Activated T-helper 2 cell treated with anti-CD3 and anti-CD28 coated beads, Interferon-gamma antibody, Interleukin-2, Interleukin-4, amounts not matched to agents 10 μg/mL and 5 μg/mL and 100 μg/mL, durations not matched to agents 14 hours and 24 hours and 36 hours (primary cell): Measurements from ENCODE around the gene MOCS3. TPM values are rescaled to one million over a fixed set of nuclear protein-coding genes. Genes with fewer than 3 reads are reported as not detected.

Source experiments
- DNase-seq: peaks from one replicate; pipeline ENCODE4 v3.0.0; 2021; ENCODE audit warnings: low spot score
- H3K27ac Mint-ChIP-seq: one replicate; pipeline ENCODE4 v1.8.0; 2021; ENCODE audit warnings: mixed read lengths
- H3K27me3 Mint-ChIP-seq: one replicate; pipeline ENCODE4 v1.8.0; 2021; ENCODE audit warnings: low read depth, mixed read lengths
- H3K36me3 Mint-ChIP-seq: one replicate; pipeline ENCODE4 v1.8.0; 2021; ENCODE audit warnings: low read depth, mixed read lengths
- H3K4me1 Mint-ChIP-seq: one replicate; pipeline ENCODE4 v1.8.0; 2021; ENCODE audit warnings: low read depth, mixed read lengths
- H3K4me3 Mint-ChIP-seq: one replicate; pipeline ENCODE4 v1.8.0; 2021; ENCODE audit warnings: low read depth, mild to moderate bottlenecking, moderate library complexity, mixed read lengths
- H3K9me3 Mint-ChIP-seq: one replicate; pipeline ENCODE4 v1.8.0; 2021; ENCODE audit warnings: mixed read lengths
- intact Hi-C: fragments of 100-400 bp; cut with micrococcal nuclease; formaldehyde crosslinking; loops from one replicate; pipeline ENCODE4 v1.15.1; 2023
- total RNA-seq: library from RNA; stranded (reverse); gene quantifications from 2 replicates; pipeline ENCODE4 v1.2.3, GENCODE V29; 2022

MOCS3 gene
- total RNA-seq, 1 donor from 2014 or later = 4.7 TPM

DNA sequence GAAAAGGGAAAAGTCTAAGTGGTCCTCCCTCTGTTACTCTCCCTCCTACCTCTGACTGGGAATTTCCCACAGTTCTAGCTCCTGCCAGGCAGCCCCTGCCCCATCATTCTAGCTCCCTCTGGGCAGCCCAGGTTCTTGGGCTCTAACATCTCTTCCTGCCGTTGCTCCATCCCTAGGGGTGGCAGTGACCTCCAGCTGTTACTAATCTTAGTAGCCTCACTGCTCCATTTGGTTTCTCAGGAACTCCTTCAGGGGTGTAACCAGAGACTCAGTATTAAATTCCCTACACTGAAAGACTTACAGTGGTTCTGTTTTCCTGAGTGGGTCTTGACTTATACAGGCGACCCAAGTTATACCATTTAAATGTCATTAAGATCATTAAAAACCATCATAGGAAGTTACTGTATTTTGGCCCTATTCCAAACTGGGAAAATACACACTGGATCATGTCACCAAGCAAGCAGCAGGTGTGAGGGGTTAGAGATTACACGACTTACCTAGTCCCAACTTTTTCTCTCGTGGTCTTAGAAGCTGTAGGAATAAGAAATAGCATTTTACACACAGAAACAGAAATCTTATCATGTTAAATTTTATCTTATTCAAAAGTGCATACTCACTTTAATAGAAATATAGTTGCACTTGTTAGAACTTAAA is 10.4 kb upstream of the MOCS3 start:
- peaks cover 71% of the 10 kb centered on the region for H3K36me3 Mint-ChIP-seq
- intact Hi-C loops = no loop called here
- no peak overlapping the region for H3K27ac Mint-ChIP-seq
- no peaks in the 10 kb centered on the region for H3K9me3 Mint-ChIP-seq
- peaks cover 3% of the 10 kb centered on the region for H3K4me1 Mint-ChIP-seq
- H3K27me3 Mint-ChIP-seq = no peaks in the 10 kb centered on the region
- no peak for DNase-seq
- no peak overlapping the region for H3K4me3 Mint-ChIP-seq

DNA sequence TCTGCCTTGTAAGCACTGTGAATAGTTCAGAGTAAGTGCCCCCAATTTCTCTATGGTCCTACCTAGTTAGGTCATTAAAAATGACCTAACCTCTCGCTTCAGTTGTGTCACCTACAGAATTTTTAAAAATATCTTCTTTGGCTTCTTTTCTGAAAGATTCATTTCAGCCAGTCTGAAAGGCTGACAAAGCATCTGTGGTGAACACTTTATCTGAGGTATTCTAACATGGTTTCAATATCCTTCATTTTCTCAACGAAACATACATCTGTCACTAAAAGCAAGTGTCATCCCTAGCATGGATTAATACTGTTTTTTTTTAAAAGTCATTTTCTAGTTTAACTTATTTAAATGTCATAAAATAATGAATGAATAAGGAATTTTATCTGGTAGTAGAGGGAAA is 5.4 kb upstream of the MOCS3 start:
- Mint-ChIP-seq H3K27me3 (no peaks in the 10 kb centered on the region), H3K9me3 (no peaks in the 10 kb centered on the region), H3K4me1 (peaks cover 24% of the 10 kb centered on the region), H3K36me3 (peaks cover 69% of the 10 kb centered on the region), H3K27ac (no peak overlapping the region), H3K4me3 (no peak overlapping the region)
- intact Hi-C loops = no loop called here
- DNase-seq = no peak

DNA sequence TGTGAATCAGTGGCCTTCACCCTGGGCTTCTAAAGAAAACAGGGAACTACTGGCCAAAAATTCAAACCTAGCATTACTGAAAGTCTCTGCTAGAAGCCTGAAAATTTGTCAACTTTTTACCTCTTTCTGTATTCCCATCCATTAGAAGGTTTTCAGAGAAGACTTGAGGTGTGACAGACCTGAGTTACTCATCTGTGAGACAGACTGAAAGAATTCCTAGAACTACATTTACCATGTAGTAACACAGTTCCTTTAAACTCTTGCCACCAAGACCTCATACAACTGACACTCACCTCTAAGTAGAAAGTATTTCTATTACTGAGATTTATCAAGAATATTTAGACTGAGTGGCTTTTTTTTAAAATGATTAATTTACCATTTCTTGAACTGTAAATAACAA is 4.8 kb upstream of the MOCS3 start:
- intact Hi-C loops = no loop called here
- no peak overlapping the region for H3K4me3 Mint-ChIP-seq
- H3K27ac Mint-ChIP-seq = no peak overlapping the region
- H3K4me1 Mint-ChIP-seq = peaks cover 24% of the 10 kb centered on the region
- peaks cover 70% of the 10 kb centered on the region for H3K36me3 Mint-ChIP-seq
- H3K27me3 Mint-ChIP-seq = no peaks in the 10 kb centered on the region
- no peak for DNase-seq
- no peaks in the 10 kb centered on the region for H3K9me3 Mint-ChIP-seq

DNA sequence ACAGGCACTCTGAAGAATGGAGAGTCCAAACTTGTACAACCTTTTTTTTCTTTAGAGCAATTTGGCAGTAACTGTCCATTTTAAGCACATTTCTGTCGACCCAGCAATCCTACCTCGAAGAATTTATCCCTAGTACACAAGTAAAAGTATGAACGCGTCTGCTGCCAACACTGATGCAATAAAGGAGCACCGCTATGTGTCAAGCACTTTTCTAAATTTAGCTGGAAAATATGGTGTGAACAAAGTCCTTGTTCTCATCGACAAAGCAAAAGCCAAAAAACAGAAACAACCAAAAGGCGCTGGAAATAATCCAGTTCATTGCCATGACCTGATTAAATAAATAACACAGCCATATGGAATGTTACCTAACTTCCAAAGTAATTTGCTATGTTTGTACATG is 1.3 kb upstream of the MOCS3 start:
- H3K27ac Mint-ChIP-seq = peak overlapping the region; percentile 96
- H3K27me3 Mint-ChIP-seq = no peaks in the 10 kb centered on the region
- no peaks in the 10 kb centered on the region for H3K9me3 Mint-ChIP-seq
- H3K4me1 Mint-ChIP-seq = peaks cover 33% of the 10 kb centered on the region
- DNase-seq = no peak
- H3K36me3 Mint-ChIP-seq = peaks cover 58% of the 10 kb centered on the region
- intact Hi-C loops = no loop called here
- H3K4me3 Mint-ChIP-seq = peak overlapping the region; percentile 97

DNA sequence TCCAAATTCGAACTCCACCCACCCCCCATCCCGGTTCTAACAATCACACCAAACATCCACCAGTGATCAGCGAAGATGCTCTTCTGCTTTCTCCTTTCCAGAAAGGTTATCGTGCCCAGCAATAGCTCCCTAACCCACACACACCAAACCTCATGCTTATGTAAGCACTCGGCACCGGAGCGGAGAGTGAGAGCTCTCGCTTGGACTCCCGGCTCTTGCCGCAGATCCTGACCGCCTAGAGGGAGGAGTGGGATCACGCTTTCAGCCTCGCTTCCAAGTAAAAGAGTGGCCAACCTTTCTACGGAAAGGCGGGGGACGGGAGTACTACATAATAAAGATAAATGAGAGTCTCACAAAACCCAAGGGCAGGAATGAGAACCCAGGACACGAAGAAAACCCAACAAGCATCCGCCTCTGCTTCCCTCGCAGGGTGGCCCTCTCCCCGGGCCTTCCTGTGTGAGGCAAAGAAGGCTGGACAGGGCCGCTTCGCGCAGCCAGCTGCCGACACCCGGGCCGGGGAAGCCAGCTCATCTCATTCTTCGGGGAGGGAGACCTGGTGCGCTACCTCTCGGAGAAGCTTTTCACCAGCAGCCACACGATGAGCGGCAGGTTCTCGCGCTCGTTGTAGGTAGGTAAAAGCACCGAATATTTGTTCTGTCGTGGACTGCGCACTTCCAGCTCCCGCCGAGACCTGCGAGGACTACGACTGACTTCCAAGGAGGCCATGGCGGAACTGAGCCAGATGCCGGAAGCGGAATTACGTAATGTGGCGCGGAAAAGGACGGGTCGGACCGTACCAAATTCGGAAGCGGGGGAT is 612 bp upstream of the MOCS3 start, which contains the start of gene DPM1:
TSS of gene DPM1 (minus strand) at position 735 of the 817 bp plus-strand sequence. CDS start at position 726, 9 bp downstream.
- DNase-seq = peak; percentile 84
- Mint-ChIP-seq H3K4me3 (peak within 1 kb of the TSS; percentile 97), H3K36me3 (peaks cover 54% of the 10 kb centered on the region), H3K27ac (peak within 1 kb of the TSS; percentile 96), H3K4me1 (peaks cover 33% of the 10 kb centered on the region), H3K27me3 (no peaks in the 10 kb centered on the region), H3K9me3 (no peaks in the 10 kb centered on the region)
- intact Hi-C loops = loop anchor here (1.0 kb wide), 1 partner anchor 29 kb away; no protein-coding TSS in a partner anchor

DNA sequence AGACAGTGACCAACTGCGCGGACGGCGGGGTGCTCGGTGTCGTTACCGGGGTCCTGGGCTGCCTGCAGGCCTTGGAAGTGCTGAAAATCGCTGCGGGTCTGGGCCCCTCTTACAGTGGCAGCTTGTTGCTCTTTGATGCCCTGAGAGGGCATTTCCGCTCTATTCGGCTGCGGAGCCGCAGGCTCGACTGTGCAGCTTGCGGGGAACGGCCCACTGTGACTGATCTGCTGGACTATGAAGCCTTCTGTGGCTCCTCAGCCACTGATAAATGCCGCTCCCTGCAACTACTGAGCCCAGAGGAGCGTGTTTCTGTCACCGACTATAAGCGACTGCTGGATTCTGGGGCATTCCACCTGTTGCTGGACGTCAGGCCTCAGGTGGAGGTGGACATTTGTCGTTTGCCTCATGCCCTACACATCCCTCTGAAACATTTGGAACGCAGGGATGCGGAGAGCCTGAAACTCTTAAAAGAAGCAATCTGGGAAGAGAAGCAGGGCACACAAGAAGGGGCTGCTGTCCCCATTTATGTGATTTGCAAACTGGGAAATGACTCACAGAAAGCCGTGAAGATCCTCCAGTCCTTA is 1.0 kb downstream of the MOCS3 start:
- Mint-ChIP-seq H3K4me1 (peaks cover 29% of the 10 kb centered on the region), H3K27me3 (no peaks in the 10 kb centered on the region), H3K4me3 (peak overlapping the region; percentile 97), H3K9me3 (no peaks in the 10 kb centered on the region), H3K27ac (peak overlapping the region; percentile 96), H3K36me3 (peaks cover 41% of the 10 kb centered on the region)
- no peak for DNase-seq
- intact Hi-C loops = no loop called here

DNA sequence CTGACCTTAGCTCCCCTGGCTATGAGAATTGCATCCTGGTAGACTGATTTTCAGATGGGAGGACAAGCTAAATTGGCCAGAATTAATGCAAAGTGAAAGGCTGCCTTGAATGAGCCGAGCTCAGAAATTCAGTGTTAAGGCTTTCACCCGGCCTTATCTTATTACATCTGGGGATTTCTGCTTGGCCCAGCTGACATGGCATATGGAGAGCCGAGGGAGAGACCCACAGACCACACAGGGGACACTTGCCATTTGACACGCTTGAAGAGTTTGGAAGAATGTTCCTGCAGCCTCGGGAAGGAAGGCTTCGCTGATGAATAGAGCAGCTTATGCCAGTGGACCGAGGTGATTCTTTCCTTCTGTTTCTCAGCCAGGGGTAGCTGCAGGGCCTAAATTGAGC is 9.0 kb downstream of the MOCS3 start:
- no peak overlapping the region for H3K27ac Mint-ChIP-seq
- H3K27me3 Mint-ChIP-seq = peaks cover 5% of the 10 kb centered on the region
- H3K4me1 Mint-ChIP-seq = no peaks in the 10 kb centered on the region
- no peak for DNase-seq
- intact Hi-C loops = no loop called here
- no peak overlapping the region for H3K4me3 Mint-ChIP-seq
- H3K9me3 Mint-ChIP-seq = no peaks in the 10 kb centered on the region
- no peaks in the 10 kb centered on the region for H3K36me3 Mint-ChIP-seq

DNA sequence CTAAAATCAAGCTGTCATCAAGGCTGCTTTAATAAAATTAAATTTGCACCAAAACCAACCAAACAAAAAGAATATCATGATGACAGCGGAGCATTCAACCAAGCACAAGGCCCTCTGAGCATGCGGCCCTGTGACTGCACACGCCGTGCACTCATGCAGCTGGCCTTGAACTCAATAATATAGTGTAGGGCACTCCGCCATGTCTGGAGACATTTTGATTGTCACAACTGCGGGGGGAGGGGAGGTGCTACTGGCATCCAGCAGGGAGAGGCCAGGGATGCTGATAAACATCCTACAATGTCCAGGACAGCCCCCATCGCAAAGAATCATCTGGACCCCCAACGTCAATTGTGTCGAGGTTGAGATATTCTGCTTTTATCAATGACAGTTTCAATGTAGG is 9.7 kb downstream of the MOCS3 start:
- peaks cover 7% of the 10 kb centered on the region for H3K27me3 Mint-ChIP-seq
- no peaks in the 10 kb centered on the region for H3K9me3 Mint-ChIP-seq
- H3K4me3 Mint-ChIP-seq = no peak overlapping the region
- no peaks in the 10 kb centered on the region for H3K36me3 Mint-ChIP-seq
- intact Hi-C loops = no loop called here
- DNase-seq = no peak
- no peak overlapping the region for H3K27ac Mint-ChIP-seq
- no peaks in the 10 kb centered on the region for H3K4me1 Mint-ChIP-seq

DNA sequence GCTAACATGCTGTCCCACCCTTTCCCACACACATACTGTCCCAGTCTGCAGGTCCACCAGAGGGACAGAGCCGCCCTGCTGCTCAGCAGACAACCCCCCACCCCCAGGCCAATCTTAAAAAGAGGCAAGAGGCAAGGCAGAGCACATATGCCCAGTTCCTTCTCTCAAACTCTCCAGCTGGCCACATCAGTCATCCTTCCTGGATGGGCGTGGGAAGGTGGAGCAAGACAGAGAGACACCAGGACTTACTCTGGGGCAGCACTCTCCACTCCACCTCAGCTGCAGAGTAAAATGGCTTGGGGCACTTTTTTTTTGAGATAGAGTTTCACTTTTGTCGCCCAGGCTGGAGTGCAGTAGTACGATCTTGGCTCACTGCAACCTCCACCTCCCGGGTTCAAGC is 10.8 kb downstream of the MOCS3 start:
- Mint-ChIP-seq H3K9me3 (no peaks in the 10 kb centered on the region), H3K4me3 (no peak overlapping the region), H3K27me3 (peaks cover 8% of the 10 kb centered on the region), H3K27ac (no peak overlapping the region), H3K4me1 (no peaks in the 10 kb centered on the region), H3K36me3 (no peaks in the 10 kb centered on the region)
- intact Hi-C loops = no loop called here
- no peak for DNase-seq

DNA sequence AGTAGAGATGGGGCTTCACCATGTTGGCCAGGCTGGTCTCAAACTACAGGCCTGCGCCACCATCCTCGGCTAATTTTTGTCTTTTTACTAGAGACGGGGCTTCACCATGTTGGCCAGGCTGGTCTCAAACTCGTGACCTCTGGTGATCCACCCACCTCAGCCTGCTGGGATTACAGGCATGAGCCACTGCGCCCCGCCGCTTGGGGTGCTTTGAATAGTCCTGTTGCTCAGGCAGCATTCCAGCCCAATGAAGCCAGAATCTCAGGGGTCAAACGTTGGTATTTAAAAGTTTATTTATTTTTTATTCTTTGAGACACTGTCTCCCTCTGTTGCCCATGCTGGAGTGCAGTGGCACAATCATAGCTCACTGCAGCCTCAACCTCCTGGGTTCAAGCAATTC is 11.3 kb downstream of the MOCS3 start:
- Mint-ChIP-seq H3K4me3 (no peak overlapping the region), H3K9me3 (no peaks in the 10 kb centered on the region), H3K27me3 (peaks cover 10% of the 10 kb centered on the region), H3K27ac (no peak overlapping the region), H3K4me1 (no peaks in the 10 kb centered on the region), H3K36me3 (no peaks in the 10 kb centered on the region)
- DNase-seq = no peak
- intact Hi-C loops = no loop called here

DNA sequence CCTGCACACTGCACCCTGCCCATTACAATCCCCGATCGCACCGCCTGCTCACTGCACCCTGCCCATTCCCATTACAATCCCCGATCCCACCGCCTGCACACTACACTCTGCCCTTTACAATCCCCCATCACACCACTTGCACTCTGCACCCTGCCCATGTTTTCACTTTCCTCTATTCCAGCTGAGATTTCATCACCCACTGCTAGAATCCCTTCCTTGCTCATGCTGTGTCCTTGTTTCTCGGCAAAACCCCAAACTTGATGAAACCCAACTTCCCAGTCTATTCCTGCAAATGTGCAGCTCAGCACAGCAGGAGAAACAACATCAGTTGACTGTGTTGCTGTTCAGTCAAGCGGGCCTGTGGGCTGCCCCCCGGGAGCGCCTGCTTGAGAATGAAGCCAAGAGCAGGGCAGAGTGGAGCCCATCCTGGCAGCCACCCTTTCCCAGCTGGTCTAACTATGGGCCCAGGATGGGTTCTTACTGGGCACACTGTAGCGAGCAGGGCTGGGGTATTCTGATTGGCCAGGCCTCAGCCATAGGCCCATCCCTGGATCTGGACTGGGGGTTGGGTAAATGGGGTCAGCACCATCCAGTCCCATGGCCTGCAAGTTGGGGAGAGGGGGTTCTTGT is 17.2 kb downstream of the MOCS3 start:
- H3K27me3 Mint-ChIP-seq = peaks cover 10% of the 10 kb centered on the region
- intact Hi-C loops = no loop called here
- DNase-seq = no peak

DNA sequence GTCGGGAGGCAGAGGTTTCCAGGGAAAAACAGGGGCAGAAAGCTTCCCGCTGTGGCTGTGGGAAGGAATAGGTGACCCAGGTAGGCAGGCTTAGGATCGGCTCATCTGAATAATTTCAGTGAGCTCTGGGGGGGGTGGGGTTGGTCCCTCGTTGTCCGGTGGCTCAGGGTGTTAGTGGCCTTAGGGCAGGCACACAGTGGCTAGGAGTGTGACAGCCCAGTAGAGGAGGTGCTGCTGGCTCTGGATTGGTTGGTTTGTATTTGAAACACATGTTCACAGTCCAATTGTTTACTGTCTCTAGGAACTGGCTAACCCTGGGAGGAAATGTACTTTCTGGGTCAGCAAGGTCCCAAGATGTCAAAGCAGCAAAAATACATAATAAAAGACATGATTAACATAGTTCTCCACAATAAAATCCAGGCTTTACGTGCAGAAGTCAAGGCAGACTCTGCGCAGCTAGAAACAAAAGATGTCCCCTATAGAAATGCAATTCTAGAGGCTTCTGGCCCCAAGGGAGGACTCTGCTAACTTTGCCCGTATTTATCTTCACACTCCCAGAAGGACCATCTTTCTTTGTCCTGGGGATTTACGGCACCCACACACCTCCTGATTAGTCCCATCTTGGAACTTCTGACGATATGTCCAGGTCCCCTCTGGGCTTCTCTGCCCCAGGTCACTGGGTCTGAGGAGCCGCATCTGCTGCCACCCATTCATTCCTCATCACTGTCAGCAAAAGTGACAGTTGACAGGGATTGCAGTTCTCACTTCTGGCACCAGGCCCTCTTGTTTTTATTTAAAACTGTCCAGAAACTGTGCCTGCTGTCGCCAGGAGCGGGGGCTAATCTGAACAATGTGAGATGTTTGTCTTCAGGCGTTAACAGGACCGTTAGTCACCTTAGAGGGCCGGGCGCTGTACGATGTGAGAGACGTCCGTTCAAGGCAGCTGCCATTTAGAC is 18.7 kb downstream of the MOCS3 start:
- no peak for DNase-seq
- peaks cover 18% of the 10 kb centered on the region for H3K4me1 Mint-ChIP-seq
- H3K27me3 Mint-ChIP-seq = peaks cover 10% of the 10 kb centered on the region
- no peaks in the 10 kb centered on the region for H3K9me3 Mint-ChIP-seq
- intact Hi-C loops = no loop called here
- H3K27ac Mint-ChIP-seq = no peak overlapping the region
- H3K36me3 Mint-ChIP-seq = no peaks in the 10 kb centered on the region
- H3K4me3 Mint-ChIP-seq = no peak overlapping the region

More for the DNA sequence above, 17.2 kb downstream of the MOCS3 start:
- Mint-ChIP-seq H3K27ac (no peak overlapping the region), H3K4me1 (peaks cover 12% of the 10 kb centered on the region), H3K4me3 (no peak overlapping the region), H3K36me3 (no peaks in the 10 kb centered on the region), H3K9me3 (no peaks in the 10 kb centered on the region)
